ENCODE results near the gene HABP2. TPM values are rescaled to one million over a fixed set of nuclear protein-coding genes. Genes with fewer than 3 reads are reported as not detected.

HABP2 gene
- total RNA-seq, 1 experiment from 2014 or later = 0.09 TPM

GRCh38 chr10:113539789-113540188, 13.1 kb upstream of the HABP2 start:
- ChIA-PET POLR2A (no interaction called here), CTCF (no interaction called here)
- Mint-ChIP-seq H3K4me3 (no peak overlapping the region), H3K27me3 (ENCODE audit: low read depth) (peaks cover 9% of the 10 kb centered on the region), H3K9me3 (no peaks in the 10 kb centered on the region), H3K27ac (no peak overlapping the region), H3K4me1 (no peaks in the 10 kb centered on the region), H3K36me3 (no peaks in the 10 kb centered on the region)
- TF ChIP-seq GRHL2 (CRISPR knock-in tag; IDR thresholded peaks at IDR 0.05; ENCODE audit: insufficient replicate concordance, severe bottlenecking) = no peak
- TF ChIP-seq ETV6 (CRISPR knock-in tag; IDR thresholded peaks at IDR 0.05) = no peak
- TF ChIP-seq ARID4B (CRISPR knock-in tag; IDR thresholded peaks at IDR 0.05; ENCODE audit: borderline replicate concordance) = no peak
- no peak for TF ChIP-seq ZNF263 (CRISPR knock-in tag; IDR thresholded peaks at IDR 0.05; ENCODE audit: low read depth)
- TF ChIP-seq ZNF317 (CRISPR knock-in tag; IDR thresholded peaks at IDR 0.05; ENCODE audit: borderline replicate concordance, low read depth) = no peak
- TF ChIP-seq FOXJ3 (CRISPR knock-in tag; IDR thresholded peaks at IDR 0.05; ENCODE audit: borderline replicate concordance) = no peak
- no peak for TF ChIP-seq AFF4 (CRISPR knock-in tag; IDR thresholded peaks at IDR 0.05; ENCODE audit: borderline replicate concordance)
- no peak for TF ChIP-seq SMAD4 (CRISPR knock-in tag; IDR thresholded peaks at IDR 0.05)
- TF ChIP-seq MXD4 (CRISPR knock-in tag; IDR thresholded peaks at IDR 0.05; ENCODE audit: borderline replicate concordance) = no peak
- TF ChIP-seq ZNF416 (CRISPR knock-in tag; IDR thresholded peaks at IDR 0.05) = no peak
- no peak for TF ChIP-seq SOX15 (CRISPR knock-in tag; IDR thresholded peaks at IDR 0.05)
- TF ChIP-seq TEAD1 (CRISPR knock-in tag; IDR thresholded peaks at IDR 0.05) = no peak
- no peak for TF ChIP-seq STAT6 (CRISPR knock-in tag; conservative IDR thresholded peaks at IDR 0.05; ENCODE audit: low read depth)
- no peak for TF ChIP-seq CREM (CRISPR knock-in tag; IDR thresholded peaks at IDR 0.05)
- no peak for DNase-seq (ENCODE audit: low spot score)
- ATAC-seq = no peak

- H3K4me1 Mint-ChIP-seq = no peaks in the 10 kb centered on the region
- no peaks in the 10 kb centered on the region for H3K9me3 Mint-ChIP-seq
- CTCF ChIA-PET = interaction anchor here (2.3 kb wide), 1 partner anchor 22 kb away, joined by 9 read pairs; no protein-coding TSS in a partner anchor
- TF ChIP-seq CTCF (IDR thresholded peaks at IDR 0.05) (no peak), CREB1 (CRISPR knock-in tag; IDR thresholded peaks at IDR 0.05) (no peak), ZNF219 (CRISPR knock-in tag; IDR thresholded peaks at IDR 0.05; ENCODE audit: borderline replicate concordance) (no peak), RELA (CRISPR knock-in tag; IDR thresholded peaks at IDR 0.05; ENCODE audit: borderline replicate concordance) (no peak), PRDM15 (CRISPR knock-in tag; IDR thresholded peaks at IDR 0.05) (no peak)
Measured at GRCh38 chr10:113540845-113541548, 11.9 kb upstream of the HABP2 start.

More at GRCh38 chr10:113540845-113541548, 11.9 kb upstream of the HABP2 start:
- Mint-ChIP-seq H3K36me3 (no peaks in the 10 kb centered on the region), H3K4me3 (no peak overlapping the region), H3K27ac (no peak overlapping the region), H3K27me3 (ENCODE audit: low read depth) (peaks cover 5% of the 10 kb centered on the region)
- POLR2A ChIA-PET = no interaction called here
- ATAC-seq = no peak
- no peak for DNase-seq (ENCODE audit: low spot score)

All from WTC11 (cell line).